HL-60 (cell line): Measurements from ENCODE around the gene NDUFS2.

ENCODE experiments used
- DNase-seq, 2 experiments: peaks; one replicate each; pipeline ENCODE4 v3.0.0-alpha.2; 2010 to 2020; ENCODE audit warnings: low read depth in 1 of 2, low spot score in 1 of 2
- H3K27ac ChIP-seq: fragments of 250-450 bp; sonication (Bioruptor Pico); replicated peaks from 2 replicates; pipeline ENCODE4 v1.5.1; 2020; ENCODE audit warnings: mild to moderate bottlenecking, moderate library complexity
- H3K27me3 ChIP-seq: fragments of 250-450 bp; sonication (Bioruptor Pico); 2 replicates; pipeline ENCODE4 v1.5.1; 2021; ENCODE audit warnings: mild to moderate bottlenecking, moderate library complexity; ENCODE audit not compliant: insufficient read depth, poor library complexity, severe bottlenecking
- H3K4me3 ChIP-seq: replicated peaks from 2 replicates; pipeline ENCODE4 v1.5.1; 2011; ENCODE audit warnings: mild to moderate bottlenecking, control low read depth, low read length; ENCODE audit not compliant: insufficient read depth
- CTCF ChIP-seq: IDR thresholded peaks from one replicate; pipeline ENCODE4 v1.5.1; 2011; ENCODE audit warnings: low read length, control low read depth, inconsistent platforms; ENCODE audit not compliant: insufficient read depth
- GABPA ChIP-seq: IDR thresholded peaks from 2 replicates; pipeline ENCODE4 v1.6.1; 2012; ENCODE audit warnings: low read depth
- POLR2AphosphoS5 ChIP-seq: IDR thresholded peaks from 2 replicates; pipeline ENCODE4 v1.6.1; 2012; ENCODE audit warnings: low read depth
- REST ChIP-seq: IDR thresholded peaks from 2 replicates; pipeline ENCODE4 v1.6.1; 2012; ENCODE audit warnings: low read depth; ENCODE audit not compliant: insufficient replicate concordance
- SPI1 ChIP-seq: IDR thresholded peaks from 2 replicates; pipeline ENCODE4 v1.6.1; 2012; ENCODE audit warnings: low read depth, mild to moderate bottlenecking, borderline replicate concordance

Gene NDUFS2

GRCh38 chr1:161196521-161197451 lies 5.4 kb upstream of the NDUFS2 start:
- TF ChIP-seq GABPA (no peak), SPI1 (no peak), REST (no peak)
- no peak for DNase-seq
- Histone ChIP-seq H3K27ac (no peak overlapping the region), H3K4me3 (no peak overlapping the region), H3K27me3 (no peaks in the 10 kb centered on the region)

GRCh38 chr1:161197560-161198193 lies 4.5 kb upstream of the NDUFS2 start:
- no peak for TF ChIP-seq SPI1
- TF ChIP-seq GABPA, result no peak
- no peak for TF ChIP-seq REST
- no peak for TF ChIP-seq POLR2AphosphoS5
- no peak for TF ChIP-seq CTCF
- no peak overlapping the region for H3K27ac ChIP-seq
- no peak for DNase-seq
- H3K27me3 ChIP-seq, result no peaks in the 10 kb centered on the region
- H3K4me3 ChIP-seq, result no peak overlapping the region

- Histone ChIP-seq H3K27me3 (no peaks in the 10 kb centered on the region), H3K4me3 (no peak overlapping the region), H3K27ac (no peak overlapping the region)
- TF ChIP-seq SPI1 (no peak), GABPA (no peak), CTCF (no peak)
- DNase-seq, result no peak
Measured at GRCh38 chr1:161198194-161198896, 3.8 kb upstream of the NDUFS2 start.

GRCh38 chr1:161198897-161199431 lies 3.2 kb upstream of the NDUFS2 start, which contains the start of gene ADAMTS4:
Gene ADAMTS4 (minus strand): TSS chr1:161199054. CDS start chr1:161198627, 427 bp downstream.
- H3K27ac ChIP-seq, result no peak within 1 kb of the TSS
- TF ChIP-seq SPI1 (no peak), CTCF (no peak), REST (no peak), GABPA (no peak), POLR2AphosphoS5 (no peak)
- DNase-seq, result no peak
- H3K4me3 ChIP-seq, result no peak within 1 kb of the TSS
- H3K27me3 ChIP-seq, result no peaks in the 10 kb centered on the region
